Calu3 (cell line): ENCODE results near the gene MLIP. TPM values are rescaled to one million over a fixed set of nuclear protein-coding genes. Genes with fewer than 3 reads are reported as not detected.
"Not testable (repeated sequence)": the region's sequence is repeated elsewhere in the genome, so short reads cannot be mapped to it uniquely, and the experiment has no call there.

Experiments
- BruUV-seq: library from RNA; stranded (reverse); fragments of 400-500 nt; replicated peaks from 2 replicates; lab custom pipeline; 2021; lab: Mats Ljungman, UMichigan
- CTCF ChIA-PET: fragments of 300-600 bp; sonication (Branson Sonifier 250); formaldehyde crosslinking; loops from one replicate; lab custom pipeline; 2022; ENCODE audit warnings: antibody characterized with exemption; lab: Charles Lee
- DNase-seq: peaks from one replicate; pipeline ENCODE4 v3.0.0; 2022
- H3K27ac Mint-ChIP-seq: one replicate; pipeline ENCODE4 v1.8.0; 2022; ENCODE audit warnings: mixed read lengths; ENCODE audit not compliant: unreplicated experiment
- H3K27me3 Mint-ChIP-seq: one replicate; pipeline ENCODE4 v1.8.0; 2022; ENCODE audit warnings: mixed read lengths; ENCODE audit not compliant: unreplicated experiment
- H3K36me3 Mint-ChIP-seq: one replicate; pipeline ENCODE4 v1.8.0; 2022; ENCODE audit warnings: mild to moderate bottlenecking, moderate library complexity, mixed read lengths; ENCODE audit not compliant: insufficient read depth, unreplicated experiment
- H3K4me1 Mint-ChIP-seq: one replicate; pipeline ENCODE4 v1.8.0; 2022; ENCODE audit warnings: mild to moderate bottlenecking, low read depth, mixed read lengths; ENCODE audit not compliant: unreplicated experiment
- H3K4me3 Mint-ChIP-seq: one replicate; pipeline ENCODE4 v1.8.0; 2022; ENCODE audit warnings: mild to moderate bottlenecking, low read depth, moderate library complexity, mixed read lengths; ENCODE audit not compliant: unreplicated experiment
- H3K9me3 Mint-ChIP-seq: one replicate; pipeline ENCODE4 v1.8.0; 2022; ENCODE audit warnings: low read depth, mixed read lengths; ENCODE audit not compliant: unreplicated experiment
- intact Hi-C: fragments of 100-400 bp; cut with micrococcal nuclease; formaldehyde crosslinking; loops from one replicate; pipeline ENCODE4 v1.10.0; 2022; ENCODE audit not compliant: unreplicated experiment
- total RNA-seq: library from RNA; stranded (reverse); gene quantifications from 2 replicates; pipeline ENCODE4 v1.2.3, GENCODE V29; 2022
- TF ChIP-seq, protein P1 (sequence below): fragments of 200-600 bp; IDR thresholded peaks from one replicate; pipeline ENCODE4 v1.8.0; 2022; ENCODE audit warnings: antibody characterized with exemption; ENCODE audit not compliant: unreplicated experiment

Gene MLIP
- total RNA-seq, 1 experiment from 2014 or later = 1.4 TPM

DNA sequence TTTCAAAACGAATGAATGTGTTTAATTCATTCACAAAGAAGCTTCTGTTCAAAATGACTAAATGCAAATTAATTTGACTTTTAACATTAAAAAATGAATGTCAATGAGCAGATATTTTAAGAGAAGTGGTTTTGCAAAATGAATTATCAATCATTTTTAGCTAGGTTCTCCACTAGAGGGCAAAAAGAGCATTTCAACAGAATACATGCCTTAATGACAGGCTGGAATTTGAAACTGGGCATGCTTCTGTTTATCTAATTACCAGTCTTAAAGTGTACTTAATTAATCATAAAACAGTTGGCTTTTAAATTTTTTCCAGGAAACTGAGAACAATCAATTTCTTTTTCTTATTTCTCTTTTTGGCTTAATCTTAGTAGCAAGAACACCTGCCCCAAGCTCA is 133.2 kb downstream of the MLIP start:
- H3K36me3 Mint-ChIP-seq = no peaks in the 10 kb centered on the region
- TF ChIP-seq, protein P1, sequence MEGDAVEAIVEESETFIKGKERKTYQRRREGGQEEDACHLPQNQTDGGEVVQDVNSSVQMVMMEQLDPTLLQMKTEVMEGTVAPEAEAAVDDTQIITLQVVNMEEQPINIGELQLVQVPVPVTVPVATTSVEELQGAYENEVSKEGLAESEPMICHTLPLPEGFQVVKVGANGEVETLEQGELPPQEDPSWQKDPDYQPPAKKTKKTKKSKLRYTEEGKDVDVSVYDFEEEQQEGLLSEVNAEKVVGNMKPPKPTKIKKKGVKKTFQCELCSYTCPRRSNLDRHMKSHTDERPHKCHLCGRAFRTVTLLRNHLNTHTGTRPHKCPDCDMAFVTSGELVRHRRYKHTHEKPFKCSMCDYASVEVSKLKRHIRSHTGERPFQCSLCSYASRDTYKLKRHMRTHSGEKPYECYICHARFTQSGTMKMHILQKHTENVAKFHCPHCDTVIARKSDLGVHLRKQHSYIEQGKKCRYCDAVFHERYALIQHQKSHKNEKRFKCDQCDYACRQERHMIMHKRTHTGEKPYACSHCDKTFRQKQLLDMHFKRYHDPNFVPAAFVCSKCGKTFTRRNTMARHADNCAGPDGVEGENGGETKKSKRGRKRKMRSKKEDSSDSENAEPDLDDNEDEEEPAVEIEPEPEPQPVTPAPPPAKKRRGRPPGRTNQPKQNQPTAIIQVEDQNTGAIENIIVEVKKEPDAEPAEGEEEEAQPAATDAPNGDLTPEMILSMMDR = peak; percentile 61
- intact Hi-C loops = loop anchor here (5.0 kb wide), 1 partner anchor 257 kb away; no protein-coding TSS in a partner anchor
- BruUV-seq = no TSS peak
- H3K27ac Mint-ChIP-seq = no peak overlapping the region
- no peak for DNase-seq
- H3K9me3 Mint-ChIP-seq = no peaks in the 10 kb centered on the region
- H3K4me3 Mint-ChIP-seq = no peak overlapping the region
- CTCF ChIA-PET = interaction anchor here (1.0 to 1.7 kb wide), 4 partner anchors 10 to 258 kb away, joined by 3 to 6 read pairs (median 4); no protein-coding TSS in a partner anchor
- H3K27me3 Mint-ChIP-seq = no peaks in the 10 kb centered on the region
- no peaks in the 10 kb centered on the region for H3K4me1 Mint-ChIP-seq

DNA sequence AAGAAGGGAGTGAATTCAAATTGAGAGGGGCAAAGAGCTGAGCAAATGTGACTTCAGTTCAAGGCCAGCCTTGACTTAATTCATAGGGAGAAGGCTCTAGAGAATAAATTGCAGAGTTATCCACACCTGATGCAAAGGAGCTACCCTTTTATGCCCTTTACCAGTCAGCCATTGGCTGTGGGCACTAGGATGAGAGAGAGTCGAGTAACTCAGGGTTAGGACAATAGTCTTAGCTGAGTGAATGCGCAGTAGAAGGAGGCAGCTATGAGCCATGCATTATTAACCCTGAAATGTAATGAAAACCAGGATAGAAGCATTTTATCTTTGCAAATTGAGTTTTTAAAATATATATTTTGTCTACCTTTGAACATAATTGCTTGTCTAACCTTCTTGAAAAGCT is 134.0 kb downstream of the MLIP start:
- Mint-ChIP-seq H3K27ac (no peak overlapping the region), H3K4me3 (no peak overlapping the region), H3K9me3 (no peaks in the 10 kb centered on the region), H3K27me3 (no peaks in the 10 kb centered on the region), H3K4me1 (no peaks in the 10 kb centered on the region), H3K36me3 (no peaks in the 10 kb centered on the region)
- TF ChIP-seq, protein P1 = no peak
- intact Hi-C loops = no loop called here
- CTCF ChIA-PET = interaction anchor here (1.4 to 1.7 kb wide), 2 partner anchors 62 to 259 kb away, joined by 4 to 6 read pairs; no protein-coding TSS in a partner anchor
- BruUV-seq = no TSS peak
- DNase-seq = no peak

DNA sequence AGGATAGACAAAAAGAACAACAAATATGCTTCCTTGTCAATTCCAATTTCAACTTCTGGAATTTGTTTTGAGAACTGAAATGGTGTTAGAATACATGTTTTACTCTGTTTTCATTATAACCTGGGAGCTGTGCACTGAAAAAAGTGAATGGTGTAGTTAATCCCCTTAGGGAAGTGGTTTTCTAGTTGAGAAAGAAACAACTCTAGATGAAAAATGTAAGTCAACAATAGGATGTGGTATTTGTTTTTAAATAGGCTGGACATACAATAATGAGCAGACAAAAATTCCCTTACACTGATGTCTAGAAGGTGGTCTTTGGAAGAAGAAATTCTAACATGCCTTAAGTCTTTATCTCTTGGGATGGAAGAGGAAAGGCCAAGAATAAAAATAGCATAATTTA is 137.1 kb downstream of the MLIP start:
- no peaks in the 10 kb centered on the region for H3K36me3 Mint-ChIP-seq
- H3K4me3 Mint-ChIP-seq = no peak overlapping the region
- TF ChIP-seq, protein P1 = no peak
- DNase-seq = no peak
- no TSS peak for BruUV-seq
- intact Hi-C loops = no loop called here
- H3K4me1 Mint-ChIP-seq = no peaks in the 10 kb centered on the region
- no peak overlapping the region for H3K27ac Mint-ChIP-seq
- H3K9me3 Mint-ChIP-seq = no peaks in the 10 kb centered on the region
- CTCF ChIA-PET = interaction anchor here (0.6 kb wide), 1 partner anchor 116 kb away, joined by 3 read pairs; no protein-coding TSS in a partner anchor
- no peaks in the 10 kb centered on the region for H3K27me3 Mint-ChIP-seq

DNA sequence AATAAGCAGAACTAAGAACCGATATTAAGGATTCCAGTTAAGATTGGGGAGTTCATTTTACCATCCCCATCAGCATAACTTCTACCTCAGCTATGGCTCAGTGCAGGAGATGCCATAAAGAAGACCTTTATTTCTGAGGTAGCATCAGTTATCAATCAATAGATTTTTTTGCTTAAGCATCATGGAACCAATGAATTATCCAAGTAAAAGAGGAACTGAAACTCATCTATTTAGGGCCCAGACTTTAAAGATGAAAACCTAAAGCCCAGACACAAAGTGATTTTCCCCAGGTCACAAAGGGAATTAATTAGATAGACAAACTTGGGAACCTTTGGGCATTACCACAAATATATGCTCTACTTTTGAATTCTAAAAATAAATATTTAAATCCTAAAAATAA is 137.8 kb downstream of the MLIP start:
- intact Hi-C loops = no loop called here
- CTCF ChIA-PET = interaction anchor here (0.6 kb wide), 1 partner anchor 337 kb away, joined by 3 read pairs; no protein-coding TSS in a partner anchor

GRCh38 chr6:54249812-54250211 is 138.6 kb downstream of the MLIP start:
- H3K9me3 Mint-ChIP-seq, BruUV-seq, CTCF ChIA-PET, H3K4me1 Mint-ChIP-seq, H3K27ac Mint-ChIP-seq, intact Hi-C loops, H3K36me3 Mint-ChIP-seq, DNase-seq, H3K27me3 Mint-ChIP-seq, H3K4me3 Mint-ChIP-seq: not testable (repeated sequence)

More for the DNA sequence above, 137.8 kb downstream of the MLIP start:
- Mint-ChIP-seq H3K27me3 (no peaks in the 10 kb centered on the region), H3K4me1 (no peaks in the 10 kb centered on the region), H3K27ac (no peak overlapping the region), H3K36me3 (no peaks in the 10 kb centered on the region), H3K4me3 (no peak overlapping the region), H3K9me3 (no peaks in the 10 kb centered on the region)
- BruUV-seq = no TSS peak
- TF ChIP-seq, protein P1 = no peak
- no peak for DNase-seq
